KG1 (cell line): ENCODE measurements around the gene GNB5.
A peak's percentile ranks its signal among the peaks of the same experiment; 100 is the strongest.

Experiments
- DNase-seq: peaks from one replicate; lab custom pipeline; 2025; lab: John Stamatoyannopoulos, UW

The GNB5 gene

DNA sequence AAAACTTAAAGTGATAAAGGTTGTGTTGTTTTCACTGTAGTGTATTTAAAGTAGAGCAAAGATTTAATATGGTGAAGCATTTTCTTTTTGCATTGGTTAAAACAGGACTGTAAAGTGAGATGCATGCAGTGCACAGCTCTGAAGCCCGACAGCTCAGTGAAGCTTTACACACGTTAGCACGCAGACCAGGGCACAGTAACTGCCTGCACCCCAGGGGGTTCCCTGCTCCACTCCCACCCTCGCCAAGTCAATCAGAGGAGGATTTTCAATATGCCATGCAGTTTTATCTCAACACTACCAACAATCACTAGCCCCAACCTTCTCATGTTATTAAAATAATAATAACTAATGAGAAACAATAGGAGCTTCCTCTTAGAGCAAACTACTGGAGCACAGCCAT is 50.5 kb downstream of the GNB5 start:
- DNase-seq = no peak

DNA sequence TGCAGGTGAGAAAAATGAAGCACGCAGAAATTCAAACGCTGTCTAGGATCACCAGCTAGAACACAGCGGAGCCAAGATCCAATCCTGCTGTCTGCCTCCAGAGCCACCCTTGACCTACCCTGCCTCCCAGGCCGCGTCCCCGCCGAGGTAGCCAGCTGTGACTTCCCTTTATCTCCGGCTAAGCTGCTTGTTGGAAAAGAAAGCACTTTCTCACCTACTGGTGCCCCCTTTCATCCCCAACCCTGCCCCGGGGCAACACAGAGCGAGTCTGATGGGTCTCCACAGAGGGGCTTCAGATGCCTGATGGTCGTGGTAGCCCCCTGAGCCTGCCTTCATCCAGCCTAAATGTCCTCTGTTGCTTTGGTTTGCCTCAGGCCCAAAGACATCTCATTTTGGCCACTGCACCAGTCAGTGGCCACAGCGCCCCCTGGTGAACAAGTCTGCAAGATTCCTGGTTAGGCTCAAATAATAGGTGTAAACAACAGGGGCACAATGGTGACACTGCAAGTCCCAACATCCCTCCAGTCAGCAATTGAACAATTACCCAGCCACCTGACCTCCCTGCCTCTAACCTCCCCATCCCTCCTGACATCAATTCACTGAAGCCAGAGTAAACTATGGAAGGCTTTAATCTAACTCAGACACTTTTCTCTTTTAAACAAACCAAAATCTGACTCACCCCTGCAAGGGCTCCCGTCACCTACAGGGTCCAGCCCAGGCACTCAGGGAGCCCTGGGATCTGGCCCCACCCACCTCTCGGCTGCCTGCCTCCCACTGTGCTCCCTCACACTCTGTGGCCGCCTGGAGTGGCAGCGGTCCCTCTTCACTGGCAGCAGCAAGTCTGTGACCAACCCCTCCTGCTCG is 51.4 kb downstream of the GNB5 start:
- peak; percentile 65 for DNase-seq

DNA sequence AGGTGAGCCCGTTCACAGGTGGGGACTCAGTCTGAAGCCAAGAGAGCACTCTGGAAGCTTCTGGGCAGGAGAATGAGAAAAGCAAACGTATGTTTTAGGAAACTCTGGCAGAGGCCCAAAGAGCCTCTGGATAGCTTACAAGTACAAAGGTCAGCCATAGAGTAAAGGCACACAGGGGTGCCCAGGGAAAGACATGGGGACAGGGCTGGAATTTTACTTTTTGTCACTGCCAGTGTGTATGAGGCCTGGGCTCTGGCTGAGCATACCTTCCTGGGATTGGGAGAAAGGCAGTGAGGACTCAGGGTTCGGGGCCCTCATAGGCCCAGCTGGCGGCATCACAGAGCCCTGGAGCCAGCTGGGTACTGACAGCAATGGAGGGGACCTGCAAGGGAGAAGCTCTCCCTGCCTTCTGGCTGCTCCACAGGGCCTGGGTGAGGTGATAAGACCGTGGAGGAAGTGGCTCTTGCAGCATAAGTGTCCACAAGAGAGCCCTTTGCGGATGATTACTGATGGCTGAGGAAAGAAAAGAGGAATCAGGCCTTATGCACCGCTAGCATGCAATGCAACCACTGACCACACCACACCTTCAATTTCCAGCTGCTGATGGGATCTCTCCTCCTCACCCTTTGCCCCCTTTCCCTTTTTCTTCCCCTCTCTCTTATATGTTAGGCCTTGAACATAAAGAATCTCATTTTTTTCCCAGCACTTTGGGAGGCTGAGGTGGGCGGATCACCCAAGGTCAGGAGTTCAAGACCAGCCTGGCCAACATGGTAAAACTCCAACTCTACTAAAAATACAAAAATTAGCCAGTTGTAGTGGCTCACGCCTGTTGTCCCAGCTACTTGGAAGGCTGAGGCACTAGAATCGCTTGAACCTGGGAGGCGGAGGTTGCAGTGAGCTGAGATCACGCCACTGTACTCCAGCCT is 53.5 kb downstream of the GNB5 start:
- peak; percentile 16 for DNase-seq

DNA sequence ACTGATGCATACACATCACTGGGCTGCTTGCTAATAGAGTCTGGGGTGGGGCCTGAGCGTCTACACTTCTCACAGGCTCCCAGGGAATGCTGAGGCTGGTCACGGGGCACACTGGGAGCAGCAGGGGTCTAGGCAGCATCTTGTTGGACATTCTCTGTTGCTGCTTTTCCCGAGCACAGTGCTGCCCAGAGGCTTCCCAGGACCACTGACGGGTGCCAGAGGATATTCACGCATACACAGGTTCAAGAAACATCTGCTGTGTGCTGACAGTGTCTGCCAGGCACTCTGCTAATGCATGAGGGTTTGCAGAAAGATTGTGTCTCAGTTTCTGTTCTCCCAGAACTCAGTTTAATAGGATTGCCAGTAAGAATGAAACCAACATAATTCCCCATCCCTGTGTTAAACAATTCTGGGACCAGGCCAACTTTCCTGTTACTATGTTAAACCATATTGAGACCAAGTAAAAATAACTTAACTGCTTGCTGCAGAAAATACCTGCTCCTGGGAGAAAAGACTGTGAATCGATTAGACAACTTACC is 54.7 kb downstream of the GNB5 start:
- no peak for DNase-seq

DNA sequence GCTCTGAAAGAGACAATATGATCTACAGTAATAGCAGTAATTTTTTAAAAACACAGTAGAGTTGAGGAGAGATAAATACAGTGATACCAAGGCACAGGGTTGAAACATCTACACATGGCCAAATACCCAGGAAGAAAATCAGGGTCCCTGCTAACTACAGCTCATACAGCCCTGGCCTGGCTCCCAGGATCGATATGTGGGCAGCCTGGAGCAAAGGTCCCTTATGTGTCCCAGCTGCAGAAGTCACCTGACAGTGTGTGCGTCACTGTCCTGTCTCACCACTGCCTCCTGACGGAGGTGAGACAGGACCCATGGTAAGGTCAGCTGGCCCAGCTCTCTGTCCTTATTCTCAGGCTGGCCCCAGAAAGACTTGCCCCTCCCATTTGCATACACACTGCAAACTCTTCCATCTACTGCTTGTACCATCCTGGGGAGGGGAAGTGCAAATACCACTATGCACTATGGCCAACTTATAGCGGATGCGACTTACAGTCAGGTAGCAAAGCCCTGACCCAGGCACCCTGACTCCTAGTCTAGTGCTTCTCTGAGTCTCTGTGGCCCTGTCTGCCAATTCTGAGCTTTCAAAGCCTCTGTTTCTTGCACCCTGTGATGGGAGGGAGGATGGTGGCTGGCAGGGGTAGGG is 56.6 kb downstream of the GNB5 start:
- DNase-seq = no peak

DNA sequence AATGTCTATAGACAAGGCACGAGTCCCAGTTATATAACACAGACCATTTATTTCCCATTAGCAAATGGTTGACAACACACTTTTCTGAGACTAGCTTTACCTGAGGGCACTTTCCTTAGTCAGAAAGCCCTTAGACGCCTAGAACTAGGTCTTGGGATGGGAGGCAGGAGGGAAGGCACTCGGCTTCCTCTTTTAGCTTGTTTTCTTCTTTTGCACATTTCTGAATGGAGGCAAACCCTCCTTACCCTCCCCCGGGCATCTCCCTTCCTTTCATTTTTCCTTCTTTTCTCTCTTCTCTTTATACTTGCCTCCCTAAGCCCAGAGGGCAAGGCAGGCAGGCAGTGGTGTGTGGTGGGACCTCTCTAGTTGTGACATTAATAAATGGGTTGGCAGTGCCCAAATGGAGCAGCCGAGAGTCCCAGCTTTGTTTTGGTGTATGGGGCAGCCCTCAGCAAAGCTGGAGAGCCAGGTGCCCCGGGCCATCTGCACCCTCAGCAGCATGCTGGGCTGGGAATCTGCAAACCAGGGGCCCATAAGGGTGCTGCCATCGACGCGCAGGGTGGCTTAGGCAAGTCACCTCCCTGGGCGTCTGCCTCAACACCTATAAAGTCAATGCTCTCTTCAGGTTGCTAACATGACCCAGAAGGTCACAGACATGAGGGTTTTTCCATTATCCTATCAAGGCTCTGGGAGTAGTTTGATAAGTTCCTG is 57.5 kb downstream of the GNB5 start:
- DNase-seq = no peak

DNA sequence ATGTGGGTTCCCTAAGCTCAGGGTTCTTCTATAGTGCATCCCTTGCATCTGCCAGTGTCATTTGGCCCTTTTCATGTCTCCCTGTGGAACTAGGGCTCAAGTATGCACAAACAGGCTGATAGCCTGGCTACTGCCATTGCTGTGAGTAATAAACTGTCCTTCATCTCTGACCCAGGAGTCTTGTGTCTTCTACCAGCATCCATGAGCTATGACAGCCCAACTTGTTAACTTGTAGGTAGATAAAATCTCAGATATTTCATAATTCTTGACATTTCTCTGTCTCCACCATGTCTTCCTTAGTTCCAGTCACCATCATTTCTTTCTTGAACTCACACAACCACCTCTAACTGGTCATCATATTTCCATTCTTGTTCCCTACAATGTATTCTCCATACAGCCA is 59.1 kb downstream of the GNB5 start:
- no peak for DNase-seq

DNA sequence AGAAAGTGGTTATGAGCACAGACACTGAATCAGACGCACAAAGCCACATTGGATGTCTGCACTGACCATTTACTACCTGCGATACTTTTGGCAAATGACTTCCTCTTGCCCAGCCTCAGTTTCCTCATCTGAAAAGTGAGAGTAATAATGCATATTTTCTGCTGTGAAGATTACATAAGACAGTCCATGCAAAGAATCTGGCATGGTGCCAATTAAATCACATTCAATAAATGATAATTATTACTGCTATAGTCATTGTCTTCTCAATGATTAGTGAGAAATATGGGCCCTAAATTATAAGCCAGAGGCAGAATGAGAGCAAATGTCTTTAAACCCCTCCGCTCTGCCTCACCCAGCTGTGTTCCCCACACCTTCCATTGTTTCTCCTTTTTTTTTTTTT is 62.6 kb downstream of the GNB5 start:
- DNase-seq = no peak

DNA sequence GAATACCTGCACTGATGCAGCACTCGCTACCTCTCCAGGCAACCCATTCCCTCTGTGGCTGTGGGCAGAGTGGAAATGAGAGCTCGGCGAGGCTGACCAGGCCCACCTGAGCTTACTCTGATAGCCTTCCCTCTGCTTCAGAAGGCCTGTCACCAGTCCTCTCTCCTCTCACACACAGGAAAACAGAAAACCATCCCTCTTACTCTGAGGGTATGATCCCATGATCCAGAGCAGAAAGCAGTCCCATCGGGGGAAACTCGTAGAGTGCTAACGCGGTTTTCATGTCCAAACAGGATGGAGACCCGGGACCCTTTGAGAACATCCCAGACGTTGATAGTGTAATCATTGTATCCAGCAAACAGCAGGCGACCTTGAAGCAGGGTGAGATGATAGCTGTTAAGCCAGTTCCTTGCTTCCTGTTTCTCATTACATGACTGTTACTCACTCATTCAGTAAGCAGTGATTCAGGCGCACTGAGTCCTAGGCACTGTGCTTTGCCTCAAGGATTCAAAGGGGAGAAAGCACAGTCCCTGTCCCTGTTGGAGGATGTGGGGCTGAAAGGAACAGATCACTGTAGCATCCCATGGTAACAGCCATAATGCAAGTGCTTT is 66.8 kb downstream of the GNB5 start:
- DNase-seq = no peak

DNA sequence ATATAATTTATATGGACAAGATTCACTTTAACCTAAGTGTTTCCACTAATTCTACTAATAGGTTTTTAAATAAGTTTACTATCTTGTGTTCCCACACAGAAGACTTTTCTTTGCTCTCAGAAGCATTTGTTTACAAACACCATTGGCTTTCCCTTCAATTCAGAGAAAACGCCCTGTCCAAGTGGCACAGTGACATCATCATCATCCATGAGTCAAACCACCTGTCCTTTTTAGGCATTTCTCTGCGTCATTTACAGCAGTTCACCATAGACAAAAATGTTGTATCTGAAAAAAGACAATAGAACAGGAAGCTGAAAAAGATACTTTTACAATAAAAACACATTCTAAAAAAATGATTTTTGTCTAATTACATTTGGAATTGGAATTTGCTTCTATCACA is 69.3 kb downstream of the GNB5 start:
- DNase-seq = no peak

DNA sequence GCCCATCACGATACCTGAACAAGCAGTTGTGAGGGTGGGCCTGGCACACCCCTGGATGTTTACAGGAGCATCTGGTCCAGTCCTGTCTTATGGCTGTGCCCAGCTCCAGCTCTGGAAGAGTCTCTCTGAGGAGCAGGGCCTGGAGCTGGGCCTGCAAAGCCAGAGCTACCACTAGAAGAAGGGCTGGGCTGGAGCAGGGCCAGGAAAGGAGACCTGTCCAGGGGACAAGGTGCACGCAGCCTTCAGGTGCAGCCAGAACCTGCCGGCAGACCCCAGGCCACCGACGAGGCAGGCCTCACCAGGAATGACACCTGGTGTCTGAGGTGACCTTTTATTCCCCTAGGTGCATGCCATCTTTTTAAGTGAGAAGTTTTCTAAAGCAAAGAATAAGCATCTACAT is 70.2 kb downstream of the GNB5 start:
- no peak for DNase-seq

DNA sequence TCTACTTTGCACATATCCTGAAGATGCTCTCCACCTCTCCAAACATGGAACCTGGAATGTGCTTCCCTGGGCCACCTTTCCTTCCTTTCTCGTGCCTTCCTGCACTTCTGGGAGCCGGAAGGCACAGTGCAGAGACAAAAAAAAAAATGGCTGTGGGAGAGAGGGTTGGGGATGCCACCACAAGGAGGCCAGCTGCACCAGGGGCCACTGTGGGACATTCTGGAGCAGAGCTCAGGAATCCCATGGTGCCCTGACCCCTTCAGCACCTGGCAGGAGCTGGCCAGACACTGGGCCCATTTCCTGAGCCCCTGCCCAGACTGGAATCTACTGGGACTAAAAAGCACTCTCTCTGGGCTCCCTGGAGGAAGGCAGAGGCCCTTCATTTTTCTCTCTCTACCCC is 70.7 kb downstream of the GNB5 start:
- DNase-seq = no peak

DNA sequence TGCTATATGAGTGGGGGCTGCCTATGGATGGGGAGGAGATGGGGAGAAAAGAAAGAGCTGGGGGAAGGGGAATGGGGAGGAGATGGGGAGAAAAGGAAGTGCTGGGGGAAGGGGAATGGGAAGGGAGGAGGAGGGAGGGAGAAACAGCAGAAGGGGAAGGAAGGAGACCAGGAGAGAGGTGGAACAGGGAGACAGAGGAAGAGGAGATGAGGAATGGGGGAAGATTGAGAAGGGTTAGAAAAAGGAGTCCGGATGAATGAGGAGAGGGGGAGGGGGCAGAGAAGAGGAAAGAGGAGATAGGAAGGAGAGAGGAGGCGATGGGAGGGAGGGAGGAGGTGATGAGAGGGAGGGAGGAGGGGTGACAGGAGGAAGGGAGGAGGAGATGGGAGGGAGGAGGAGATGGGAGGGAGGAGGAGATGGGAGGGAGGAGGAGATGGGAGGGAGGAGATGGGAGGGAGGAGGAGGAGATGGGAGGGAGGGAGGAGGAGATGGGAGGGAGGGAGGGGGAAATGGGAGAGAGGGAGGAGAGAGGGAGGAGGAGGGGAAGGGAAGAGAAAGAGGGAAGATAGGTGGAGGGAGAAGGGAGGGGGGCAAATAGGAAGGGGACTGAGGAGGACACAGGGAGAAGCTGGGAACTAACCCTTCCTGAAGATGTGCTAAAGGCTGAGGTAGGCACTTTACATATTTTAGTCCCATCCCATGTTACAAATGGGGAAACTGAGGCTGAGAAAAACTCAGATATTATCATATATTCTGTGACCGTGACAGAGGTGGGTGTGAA is 72.0 kb downstream of the GNB5 start:
- DNase-seq = no peak

DNA sequence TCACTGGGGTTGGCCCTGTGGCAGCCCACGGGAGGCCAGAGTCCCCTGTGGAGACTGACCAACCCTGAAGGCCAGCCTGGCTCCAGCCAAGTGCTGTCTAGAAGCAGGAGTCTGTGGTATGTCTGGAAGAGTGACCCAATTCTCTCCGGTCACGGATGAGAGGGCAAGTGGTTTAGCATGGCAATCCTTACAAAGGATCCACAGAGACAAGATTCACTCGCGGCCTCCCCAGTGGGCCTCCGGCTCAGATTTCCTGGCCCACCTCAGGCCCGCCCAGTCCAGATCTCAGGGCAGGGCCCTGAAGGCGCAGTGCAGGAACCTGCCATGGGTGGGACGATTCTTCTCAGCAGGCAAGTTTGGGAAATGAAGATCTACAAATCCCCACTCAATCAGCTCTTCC is 73.6 kb downstream of the GNB5 start:
- no peak for DNase-seq

DNA sequence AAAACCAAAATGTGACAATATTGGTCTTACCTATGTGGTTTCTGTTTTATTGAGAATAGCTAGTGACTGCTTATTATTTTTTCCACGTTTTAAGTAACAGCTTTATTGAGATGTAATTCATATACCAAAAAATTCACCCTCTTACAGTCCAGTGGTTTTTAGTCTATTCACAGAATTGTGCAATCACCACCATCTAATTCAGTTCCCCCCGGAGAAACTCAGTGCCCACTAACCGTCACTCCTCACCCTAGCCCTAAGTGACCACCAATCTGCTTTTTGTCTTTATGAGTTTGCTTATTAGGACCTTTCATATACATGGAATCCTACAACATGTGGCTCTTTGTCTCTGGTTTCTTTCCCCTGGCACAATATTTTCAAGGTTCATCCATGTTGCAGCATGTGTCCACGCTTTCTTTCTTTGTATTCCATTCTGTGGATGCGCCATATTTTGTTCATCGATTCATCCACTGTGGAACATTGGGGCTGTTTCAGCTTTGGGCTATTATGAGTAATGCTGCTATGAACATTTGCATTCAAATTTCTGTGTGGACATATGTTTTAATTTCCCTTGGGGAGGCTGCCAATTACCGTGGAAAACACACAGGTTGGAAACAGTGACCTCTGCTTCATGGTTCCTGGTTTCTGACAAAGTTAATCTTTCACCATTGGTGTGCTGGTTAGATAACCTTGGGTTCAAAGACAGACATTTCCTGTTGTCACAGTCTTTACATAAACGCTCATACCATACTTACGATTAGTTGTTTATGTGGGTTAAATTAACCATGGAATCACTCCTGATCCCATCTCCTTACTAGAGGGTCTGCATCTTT is 75.4 kb downstream of the GNB5 start:
- DNase-seq = no peak

DNA sequence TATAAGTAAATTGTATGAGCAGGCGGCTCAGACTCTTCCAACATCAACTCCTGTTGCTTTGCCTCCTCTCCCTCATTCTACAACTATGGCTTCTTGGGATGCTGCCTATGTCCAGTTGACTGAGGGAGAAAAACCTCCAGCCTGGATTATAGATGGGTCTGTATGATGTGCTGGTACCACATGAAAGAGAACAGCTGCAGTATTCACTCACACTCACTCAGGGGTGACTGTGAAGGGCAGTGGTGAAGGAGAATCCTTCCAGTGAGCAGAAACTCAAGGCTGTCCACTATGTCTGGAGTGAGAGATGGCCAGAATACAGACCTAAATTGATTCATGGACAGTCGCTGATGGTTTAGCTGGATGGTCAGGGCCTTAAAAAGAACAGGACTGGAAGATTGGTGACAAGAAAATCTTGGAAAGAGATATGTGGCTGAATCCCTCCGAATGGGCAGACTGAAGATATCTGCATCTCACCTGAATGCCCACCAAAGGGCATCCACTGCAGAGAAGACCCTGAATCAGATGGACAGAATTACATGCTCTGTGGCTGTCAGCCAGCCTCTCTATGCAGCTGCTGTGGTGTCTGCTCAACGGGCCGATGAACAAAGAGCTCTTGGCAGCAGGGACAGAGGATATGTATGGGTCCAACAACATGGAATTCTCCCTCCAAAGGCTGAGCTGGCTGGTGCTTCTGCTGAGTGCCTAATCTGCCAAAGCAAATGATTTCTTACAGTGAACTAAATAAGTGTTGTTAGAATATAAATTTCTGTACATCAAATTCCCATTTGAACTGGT is 76.7 kb downstream of the GNB5 start:
- no peak for DNase-seq

DNA sequence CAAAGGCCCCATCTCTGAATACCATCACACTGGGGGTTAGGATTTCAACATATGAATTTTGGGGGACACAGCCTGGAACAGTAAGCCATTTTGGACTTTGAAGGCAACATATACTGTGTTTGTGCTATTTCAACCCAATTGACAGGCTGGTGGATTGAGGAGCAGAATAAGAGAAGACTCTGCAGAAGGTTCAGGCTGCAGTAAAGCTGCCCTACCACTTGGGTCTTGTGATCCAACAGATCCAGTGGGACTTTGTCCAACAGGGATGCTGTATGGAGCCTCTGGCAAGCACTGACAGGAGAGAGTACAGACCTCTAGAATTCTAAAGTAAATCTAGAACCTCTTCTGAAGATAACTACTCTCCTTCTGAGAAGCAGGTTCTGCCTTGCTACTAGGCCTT is 77.5 kb downstream of the GNB5 start:
- no peak for DNase-seq

DNA sequence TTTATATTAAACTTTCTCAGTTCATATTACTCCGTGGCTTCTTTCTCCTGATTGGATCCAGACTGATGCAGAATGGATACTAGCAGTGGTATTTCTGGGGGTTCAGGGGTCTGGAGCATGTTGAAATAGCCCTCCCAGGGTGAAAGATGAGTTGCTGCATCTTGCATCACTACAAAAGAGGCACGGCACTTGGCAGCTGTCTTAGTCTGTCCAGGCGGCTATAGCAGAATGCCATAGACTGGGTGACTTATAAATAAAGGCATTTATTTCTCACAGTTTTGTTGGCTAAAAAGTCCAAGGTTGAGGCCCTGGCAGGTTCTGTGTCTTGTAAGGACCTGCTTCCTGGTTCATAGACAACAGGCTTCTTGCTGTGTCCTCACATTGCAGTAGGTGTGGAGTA is 78.0 kb downstream of the GNB5 start:
- DNase-seq = no peak
